Loucy (cell line): ENCODE measurements around the gene TSPAN3.

Experiments used
- CTCF ChIP-seq: fragments of 200-600 bp; sonication (generic); conservative IDR thresholded peaks from 2 replicates; pipeline ENCODE4 v1.5.1; 2014; ENCODE audit warnings: mild to moderate bottlenecking, antibody characterized with exemption, low read length
- EZH2phosphoT487 ChIP-seq: fragments of 200-600 bp; IDR thresholded peaks from 2 replicates; pipeline ENCODE4 v1.6.1; 2018; ENCODE audit warnings: antibody characterized with exemption, mild to moderate bottlenecking, moderate library complexity, borderline replicate concordance

DNA sequence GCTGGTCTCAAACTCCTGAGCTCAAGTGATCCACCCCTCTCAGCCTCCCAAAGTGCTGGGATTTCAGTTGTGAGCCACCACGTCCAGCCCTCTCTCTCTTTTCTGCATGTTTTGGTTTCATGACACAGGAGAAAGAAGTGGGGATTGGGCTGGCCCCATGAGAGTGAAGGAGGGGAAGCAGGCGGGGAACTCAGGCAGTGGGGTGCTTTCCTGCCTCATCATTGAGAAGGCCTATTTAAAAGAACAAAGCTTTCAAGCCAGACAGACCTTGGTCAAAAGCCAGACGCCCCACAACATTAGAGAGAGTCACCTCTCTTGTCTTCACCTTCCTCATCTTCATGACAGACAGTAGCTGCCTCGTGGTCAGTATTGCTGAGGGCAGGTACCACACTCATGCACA is 60.1 kb downstream of the TSPAN3 start:
- TF ChIP-seq CTCF (no peak), EZH2phosphoT487 (no peak)
